ENCODE results near the gene TMEM19.

GRCh38 chr12:71661977-71662530, 23.8 kb upstream of the TMEM19 start:
- TF ChIP-seq CTCF (IDR thresholded peaks at IDR 0.05; ENCODE audit: low read depth, low read length, poor library complexity, severe bottlenecking) (no peak), EZH2phosphoT487 (IDR thresholded peaks at IDR 0.05; ENCODE audit: borderline replicate concordance, low read length) (no peak)
